LNCaP clone FGC (cell line): Measurements from ENCODE around the gene HS3ST3B1.

ENCODE experiments used
- DNase-seq: peaks from one replicate; pipeline ENCODE4 v3.0.0-alpha.2; 2011; ENCODE audit warnings: low read depth
- H3K4me3 ChIP-seq: 2 replicates; pipeline ENCODE4 v1.5.1; 2011; ENCODE audit warnings: mild to moderate bottlenecking, low read depth, low read length, control low read depth
- CTCF ChIP-seq: IDR thresholded peaks from 2 replicates; pipeline ENCODE4 v1.5.1; 2012; ENCODE audit warnings: mild to moderate bottlenecking; ENCODE audit not compliant: control insufficient read depth, insufficient read depth; ENCODE audit errors: extremely low read depth

HS3ST3B1 gene

GRCh38 chr17:14395255-14395654 is 94.4 kb downstream of the HS3ST3B1 start:
- TF ChIP-seq CTCF = no peak
- H3K4me3 ChIP-seq = no peak overlapping the region
- no peak for DNase-seq

DNA sequence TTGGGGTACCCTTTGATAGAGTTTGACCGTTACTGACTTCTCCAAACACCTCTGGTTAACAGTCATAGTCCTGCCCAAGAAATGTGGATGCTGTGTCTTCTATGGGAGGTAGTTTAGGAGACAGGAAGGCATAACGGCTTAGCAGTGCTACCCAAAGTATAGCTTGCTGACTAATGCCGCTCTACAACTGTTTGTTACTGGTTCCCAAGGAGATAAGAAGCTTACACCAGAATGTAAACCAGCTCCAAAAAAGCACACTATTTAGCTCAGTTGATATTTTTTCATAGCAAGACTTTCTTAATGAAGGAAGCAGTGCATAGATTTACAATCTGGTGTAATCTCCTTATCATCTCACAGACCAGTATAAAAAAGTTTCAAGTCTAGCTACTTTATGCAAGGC is 95.7 kb downstream of the HS3ST3B1 start:
- H3K4me3 ChIP-seq = no peak overlapping the region
- TF ChIP-seq CTCF = no peak
- DNase-seq = no peak

- H3K4me3 ChIP-seq = no peak overlapping the region
- no peak for TF ChIP-seq CTCF
- no peak for DNase-seq
These were observed 97.9 kb downstream of the HS3ST3B1 start for GRCh38 chr17:14398766-14399165.
